WERI-Rb-1 (cell line): ENCODE data around the gene PIGX.
A peak's percentile ranks its signal among the peaks of the same experiment; 100 is the strongest.
"Not testable (repeated sequence)": the region's sequence is repeated elsewhere in the genome, so short reads cannot be mapped to it uniquely, and the experiment has no call there.

Experiments
- DNase-seq: peaks from one replicate; pipeline ENCODE4 v3.0.0-alpha.2; 2020
- H3K27ac ChIP-seq: fragments of 250-450 bp; sonication (Bioruptor Pico); 2 replicates; pipeline ENCODE4 v1.5.1; 2020; ENCODE audit warnings: mild to moderate bottlenecking, moderate library complexity
- H3K27me3 ChIP-seq: fragments of 250-450 bp; sonication (Bioruptor Pico); 2 replicates; pipeline ENCODE4 v1.5.1; 2021; ENCODE audit warnings: mild to moderate bottlenecking, low read depth, moderate library complexity; ENCODE audit not compliant: insufficient read depth, severe bottlenecking
- H3K36me3 ChIP-seq: fragments of 250-450 bp; sonication (Bioruptor Pico); 2 replicates; pipeline ENCODE4 v1.5.1; 2020; ENCODE audit warnings: mild to moderate bottlenecking, moderate library complexity
- H3K4me3 ChIP-seq: 2 replicates; pipeline ENCODE4 v1.5.1; 2011; ENCODE audit warnings: low read depth, mild to moderate bottlenecking, control low read depth, low read length
- H3K9me3 ChIP-seq: fragments of 250-450 bp; sonication (Bioruptor Pico); 2 replicates; pipeline ENCODE4 v1.5.1; 2021; ENCODE audit warnings: mild to moderate bottlenecking, moderate library complexity; ENCODE audit not compliant: severe bottlenecking
- TF ChIP-seq, protein P1 (sequence below): IDR thresholded peaks from 2 replicates; pipeline ENCODE4 v1.5.1; 2011; ENCODE audit warnings: low read depth, mild to moderate bottlenecking, control low read depth, inconsistent platforms, low read length

PIGX gene

DNA sequence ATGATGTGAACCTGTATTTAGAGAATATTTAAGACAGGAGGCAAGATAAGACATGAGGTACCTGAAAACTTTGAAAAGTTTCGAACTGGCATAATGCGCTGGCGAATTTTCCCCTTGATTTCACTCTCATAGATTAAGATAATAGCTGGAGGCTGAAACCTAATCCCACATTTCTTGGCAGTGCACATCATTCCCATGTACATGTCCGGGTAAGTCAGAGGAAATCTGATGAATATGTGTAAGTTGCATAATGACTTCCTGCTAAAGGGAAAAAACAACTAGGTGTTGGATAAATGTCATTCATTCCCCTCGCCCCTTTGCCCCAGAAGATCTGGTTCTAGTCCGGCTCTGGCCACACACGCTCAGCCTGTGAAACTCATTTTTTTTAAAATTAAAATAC lies 3.7 kb upstream of the PIGX start:
- TF ChIP-seq, protein P1, sequence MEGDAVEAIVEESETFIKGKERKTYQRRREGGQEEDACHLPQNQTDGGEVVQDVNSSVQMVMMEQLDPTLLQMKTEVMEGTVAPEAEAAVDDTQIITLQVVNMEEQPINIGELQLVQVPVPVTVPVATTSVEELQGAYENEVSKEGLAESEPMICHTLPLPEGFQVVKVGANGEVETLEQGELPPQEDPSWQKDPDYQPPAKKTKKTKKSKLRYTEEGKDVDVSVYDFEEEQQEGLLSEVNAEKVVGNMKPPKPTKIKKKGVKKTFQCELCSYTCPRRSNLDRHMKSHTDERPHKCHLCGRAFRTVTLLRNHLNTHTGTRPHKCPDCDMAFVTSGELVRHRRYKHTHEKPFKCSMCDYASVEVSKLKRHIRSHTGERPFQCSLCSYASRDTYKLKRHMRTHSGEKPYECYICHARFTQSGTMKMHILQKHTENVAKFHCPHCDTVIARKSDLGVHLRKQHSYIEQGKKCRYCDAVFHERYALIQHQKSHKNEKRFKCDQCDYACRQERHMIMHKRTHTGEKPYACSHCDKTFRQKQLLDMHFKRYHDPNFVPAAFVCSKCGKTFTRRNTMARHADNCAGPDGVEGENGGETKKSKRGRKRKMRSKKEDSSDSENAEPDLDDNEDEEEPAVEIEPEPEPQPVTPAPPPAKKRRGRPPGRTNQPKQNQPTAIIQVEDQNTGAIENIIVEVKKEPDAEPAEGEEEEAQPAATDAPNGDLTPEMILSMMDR: no peak
- no peak overlapping the region for H3K4me3 ChIP-seq
- H3K36me3 ChIP-seq: no peaks in the 10 kb centered on the region
- H3K27me3 ChIP-seq: no peaks in the 10 kb centered on the region
- no peak for DNase-seq
- no peak overlapping the region for H3K27ac ChIP-seq
- H3K9me3 ChIP-seq: no peaks in the 10 kb centered on the region

DNA sequence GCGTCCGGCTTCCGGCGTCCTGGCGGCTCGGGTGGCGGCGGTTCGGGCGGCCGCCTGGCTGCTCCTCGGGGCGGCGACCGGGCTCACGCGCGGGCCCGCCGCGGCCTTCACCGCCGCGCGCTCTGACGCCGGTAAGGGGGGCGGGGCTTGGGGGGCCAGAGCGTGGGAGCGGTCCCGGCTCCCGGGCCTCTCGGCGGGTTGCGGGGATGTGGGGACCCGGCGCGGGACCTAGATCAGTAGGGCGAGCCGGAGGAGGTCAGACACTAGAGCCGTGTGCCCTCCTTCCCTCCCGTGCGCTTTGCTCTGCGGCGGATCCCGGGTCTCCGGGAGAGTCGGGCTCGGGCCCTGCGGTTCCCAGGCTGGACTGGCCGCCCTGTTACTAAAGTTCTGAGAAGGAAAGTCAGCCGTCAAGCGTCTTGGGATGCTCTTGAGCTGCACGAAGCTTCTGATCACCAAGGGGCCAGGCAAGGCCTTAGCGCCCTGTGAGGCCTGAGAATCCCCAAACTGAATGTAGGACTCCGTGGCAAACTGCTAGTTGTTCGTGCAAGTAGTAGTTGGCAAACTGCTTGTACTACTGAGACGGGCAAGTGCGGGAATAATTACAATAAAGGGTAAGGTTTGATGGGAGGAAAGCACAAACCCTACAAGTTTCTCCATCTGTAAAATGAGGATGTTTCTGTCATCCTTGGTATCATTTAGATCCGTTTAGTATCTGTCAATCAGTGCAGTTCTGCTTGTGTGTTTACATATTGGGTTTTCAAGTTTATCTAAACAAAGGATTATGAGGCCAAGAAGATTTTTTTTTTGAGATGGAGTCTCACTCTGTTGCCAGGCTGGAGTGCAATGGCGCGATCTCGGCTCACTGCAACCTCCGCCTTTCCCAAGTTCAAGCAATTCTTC lies 587 bp downstream of the PIGX start:
- Histone ChIP-seq H3K9me3 (no peaks in the 10 kb centered on the region), H3K27ac (peak overlapping the region; percentile 82), H3K36me3 (no peaks in the 10 kb centered on the region), H3K4me3 (peak overlapping the region; percentile 80), H3K27me3 (no peaks in the 10 kb centered on the region)
- TF ChIP-seq, protein P1: no peak
- no peak for DNase-seq

DNA sequence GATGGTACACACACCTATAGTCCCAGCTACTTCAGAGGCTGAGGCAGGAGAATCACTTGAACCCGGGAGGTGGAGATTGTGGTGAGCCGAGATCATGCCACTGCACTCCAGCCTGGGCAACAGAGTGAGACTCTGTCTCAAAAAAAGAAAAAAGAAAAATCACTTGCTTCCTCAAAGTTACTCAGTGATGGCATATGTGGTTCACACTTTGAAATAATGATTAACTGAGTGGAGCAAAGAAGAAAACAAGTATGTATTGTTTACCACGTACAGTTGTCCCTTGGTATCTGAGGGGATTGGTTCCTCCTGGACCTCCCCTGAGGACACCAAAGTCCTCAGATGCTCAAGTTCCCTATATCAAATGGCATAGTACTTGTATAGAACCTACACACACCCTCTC lies 5.0 kb downstream of the PIGX start:
- not testable (repeated sequence) for DNase-seq, H3K27ac ChIP-seq, H3K9me3 ChIP-seq, H3K36me3 ChIP-seq, H3K27me3 ChIP-seq, H3K4me3 ChIP-seq

DNA sequence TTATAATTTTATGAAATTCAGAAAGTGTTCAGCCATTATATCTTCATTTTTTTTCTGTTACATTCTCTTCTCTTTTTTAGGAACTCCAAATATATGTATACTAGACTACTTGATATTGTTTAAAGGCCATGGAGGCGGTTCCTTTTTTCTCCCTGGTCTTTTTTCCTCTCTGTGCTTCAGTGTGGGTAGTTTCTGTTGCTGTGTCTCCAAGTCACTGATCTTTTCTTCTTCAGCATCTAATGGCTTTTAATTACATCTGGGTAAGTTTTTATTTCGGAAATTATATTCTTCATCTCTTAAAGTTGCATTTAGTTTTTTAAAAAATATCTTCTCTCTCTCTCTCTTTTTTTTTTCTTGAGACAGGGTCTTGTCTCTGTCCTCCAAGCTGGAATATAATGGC lies 8.9 kb downstream of the PIGX start:
- no peaks in the 10 kb centered on the region for H3K9me3 ChIP-seq
- no peaks in the 10 kb centered on the region for H3K27me3 ChIP-seq
- no peak overlapping the region for H3K27ac ChIP-seq
- no peak for DNase-seq
- TF ChIP-seq, protein P1: no peak
- H3K36me3 ChIP-seq: no peaks in the 10 kb centered on the region
- no peak overlapping the region for H3K4me3 ChIP-seq

DNA sequence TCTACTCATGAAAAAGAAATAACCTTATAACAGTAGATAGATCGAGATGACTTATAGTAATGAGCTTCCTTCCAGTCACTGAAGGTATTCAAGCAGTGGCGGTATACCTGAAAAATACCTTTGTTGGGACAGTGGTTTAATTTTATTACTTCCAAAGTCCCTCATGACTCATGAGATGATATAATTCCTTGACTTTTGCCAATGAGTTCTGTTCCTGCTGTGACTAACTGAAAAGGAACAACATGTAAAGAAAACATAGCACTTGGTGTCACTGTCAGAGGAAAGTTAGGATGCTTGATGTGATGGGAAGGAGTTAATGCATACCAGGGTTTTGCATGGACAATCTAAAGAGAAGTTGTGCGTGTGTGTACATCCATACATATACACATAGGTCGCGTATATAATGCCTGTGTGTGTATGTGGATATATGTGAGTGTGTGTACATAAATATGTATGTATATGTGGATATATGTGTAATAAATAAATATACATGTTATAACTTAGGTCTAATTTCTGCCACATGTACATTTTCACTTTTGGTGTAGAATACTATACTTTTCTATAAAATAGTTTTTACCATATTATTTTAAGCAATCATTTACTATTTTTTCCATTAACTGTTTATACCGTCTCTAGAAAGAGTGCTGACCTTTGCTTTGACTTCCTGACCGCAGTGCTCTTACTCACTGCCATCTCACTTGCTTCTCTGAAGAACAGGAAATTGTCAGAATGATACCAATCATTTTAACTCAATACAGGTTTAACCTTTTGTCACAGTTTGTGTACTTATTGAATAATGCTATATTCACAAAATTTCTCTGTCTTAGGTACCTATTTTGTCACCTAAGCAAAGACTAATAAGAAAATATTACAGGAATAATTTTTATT lies 14.9 kb downstream of the PIGX start:
- TF ChIP-seq, protein P1: no peak
- Histone ChIP-seq H3K27me3 (no peaks in the 10 kb centered on the region), H3K9me3 (no peaks in the 10 kb centered on the region), H3K27ac (no peak overlapping the region), H3K4me3 (no peak overlapping the region), H3K36me3 (no peaks in the 10 kb centered on the region)
- no peak for DNase-seq

DNA sequence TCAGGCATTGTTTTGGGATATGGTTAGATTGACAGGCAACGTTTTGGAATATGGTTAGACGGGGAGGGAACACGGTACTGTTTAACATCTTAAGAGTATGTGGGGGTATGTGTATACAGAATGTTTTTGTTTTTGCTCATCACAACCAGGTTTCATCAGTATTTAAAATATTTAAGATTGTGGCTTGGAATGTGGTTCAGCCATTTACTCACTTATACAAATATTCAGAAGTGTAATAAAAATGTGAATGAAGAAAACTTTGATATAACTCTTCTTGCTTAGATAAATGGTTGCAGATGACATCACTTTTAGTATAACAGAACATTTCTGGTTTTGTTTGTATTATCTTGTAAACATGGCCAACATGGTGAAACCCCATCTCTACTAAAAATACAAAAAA lies 23.6 kb downstream of the PIGX start:
- TF ChIP-seq, protein P1: no peak
- Histone ChIP-seq H3K9me3 (no peaks in the 10 kb centered on the region), H3K36me3 (no peaks in the 10 kb centered on the region; the same call in 1 of the 2 replicates), H3K4me3 (no peak overlapping the region), H3K27ac (no peak overlapping the region), H3K27me3 (no peaks in the 10 kb centered on the region)
- no peak for DNase-seq
